ENCODE measurements around the gene ARHGEF16.

GRCh38 chr1:3432306-3432705 is 22.2 kb upstream of the ARHGEF16 start:
- TF ChIP-seq, protein P1, sequence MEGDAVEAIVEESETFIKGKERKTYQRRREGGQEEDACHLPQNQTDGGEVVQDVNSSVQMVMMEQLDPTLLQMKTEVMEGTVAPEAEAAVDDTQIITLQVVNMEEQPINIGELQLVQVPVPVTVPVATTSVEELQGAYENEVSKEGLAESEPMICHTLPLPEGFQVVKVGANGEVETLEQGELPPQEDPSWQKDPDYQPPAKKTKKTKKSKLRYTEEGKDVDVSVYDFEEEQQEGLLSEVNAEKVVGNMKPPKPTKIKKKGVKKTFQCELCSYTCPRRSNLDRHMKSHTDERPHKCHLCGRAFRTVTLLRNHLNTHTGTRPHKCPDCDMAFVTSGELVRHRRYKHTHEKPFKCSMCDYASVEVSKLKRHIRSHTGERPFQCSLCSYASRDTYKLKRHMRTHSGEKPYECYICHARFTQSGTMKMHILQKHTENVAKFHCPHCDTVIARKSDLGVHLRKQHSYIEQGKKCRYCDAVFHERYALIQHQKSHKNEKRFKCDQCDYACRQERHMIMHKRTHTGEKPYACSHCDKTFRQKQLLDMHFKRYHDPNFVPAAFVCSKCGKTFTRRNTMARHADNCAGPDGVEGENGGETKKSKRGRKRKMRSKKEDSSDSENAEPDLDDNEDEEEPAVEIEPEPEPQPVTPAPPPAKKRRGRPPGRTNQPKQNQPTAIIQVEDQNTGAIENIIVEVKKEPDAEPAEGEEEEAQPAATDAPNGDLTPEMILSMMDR (IDR thresholded peaks at IDR 0.05): no peak
- no peak for TF ChIP-seq EZH2 (IDR thresholded peaks at IDR 0.05; ENCODE audit: borderline replicate concordance, insufficient read depth, low read depth, low read length, poor library complexity, severe bottlenecking)
